ENCODE results near the gene NEDD8.
A peak's percentile ranks its signal among the peaks of the same experiment; 100 is the strongest.

NEDD8 gene

GRCh38 chr14:24179961-24180796 is 52.0 kb downstream of the NEDD8 start:
- TF ChIP-seq CREB1 (IDR thresholded peaks at IDR 0.05; ENCODE audit: low read depth) (peak; percentile 66; the same call in 1 of the 2 replicates), EGR1 (IDR thresholded peaks at IDR 0.05) (no peak), MAX (IDR thresholded peaks at IDR 0.05) (no peak), EP300 (IDR thresholded peaks at IDR 0.05; ENCODE audit: borderline replicate concordance) (no peak)

GRCh38 chr14:24179294-24179960 is 52.7 kb downstream of the NEDD8 start:
- TF ChIP-seq YY1 (IDR thresholded peaks at IDR 0.05; ENCODE audit: low read depth) (no peak), CEBPB (IDR thresholded peaks at IDR 0.05) (no peak), RAD21 (IDR thresholded peaks at IDR 0.05; ENCODE audit: low read depth) (no peak), TEAD4 (IDR thresholded peaks at IDR 0.05) (no peak), NFIC (IDR thresholded peaks at IDR 0.05) (no peak), REST (IDR thresholded peaks at IDR 0.05; ENCODE audit: low read depth) (no peak), ZBTB7A (IDR thresholded peaks at IDR 0.05; ENCODE audit: low read depth) (no peak), MAX (IDR thresholded peaks at IDR 0.05) (no peak), FOXM1 (IDR thresholded peaks at IDR 0.05; ENCODE audit: borderline replicate concordance, low read depth) (no peak), EP300 (IDR thresholded peaks at IDR 0.05; ENCODE audit: borderline replicate concordance) (no peak), TAF1 (IDR thresholded peaks at IDR 0.05; ENCODE audit: low read depth) (no peak), CREB1 (IDR thresholded peaks at IDR 0.05; ENCODE audit: low read depth) (no peak), TCF12 (IDR thresholded peaks at IDR 0.05; ENCODE audit: low read depth) (no peak), EGR1 (IDR thresholded peaks at IDR 0.05) (no peak), USF1 (IDR thresholded peaks at IDR 0.05) (no peak)

- TF ChIP-seq NFIC (IDR thresholded peaks at IDR 0.05): no peak
- no peak for TF ChIP-seq RAD21 (IDR thresholded peaks at IDR 0.05; ENCODE audit: low read depth)
- no peak for TF ChIP-seq TCF12 (IDR thresholded peaks at IDR 0.05; ENCODE audit: low read depth)
- no peak for TF ChIP-seq CREB1 (IDR thresholded peaks at IDR 0.05; ENCODE audit: low read depth)
- TF ChIP-seq TEAD4 (IDR thresholded peaks at IDR 0.05): no peak
- TF ChIP-seq EGR1 (IDR thresholded peaks at IDR 0.05): no peak
- TF ChIP-seq ZBTB7A (IDR thresholded peaks at IDR 0.05; ENCODE audit: low read depth): no peak
- no peak for TF ChIP-seq EP300 (IDR thresholded peaks at IDR 0.05; ENCODE audit: borderline replicate concordance)
- TF ChIP-seq REST (IDR thresholded peaks at IDR 0.05; ENCODE audit: low read depth): no peak
- TF ChIP-seq TAF1 (IDR thresholded peaks at IDR 0.05; ENCODE audit: low read depth): no peak
- no peak for TF ChIP-seq MAX (IDR thresholded peaks at IDR 0.05)
- no peak for TF ChIP-seq YY1 (IDR thresholded peaks at IDR 0.05; ENCODE audit: low read depth)
- no peak for TF ChIP-seq USF1 (IDR thresholded peaks at IDR 0.05)
- no peak for TF ChIP-seq FOXM1 (IDR thresholded peaks at IDR 0.05; ENCODE audit: borderline replicate concordance, low read depth)
- no peak for TF ChIP-seq CEBPB (IDR thresholded peaks at IDR 0.05)
Observed at GRCh38 chr14:24178399-24179178, 53.6 kb downstream of the NEDD8 start.

GRCh38 chr14:24177891-24178290 is 54.3 kb downstream of the NEDD8 start:
- TF ChIP-seq TAF1 (IDR thresholded peaks at IDR 0.05; ENCODE audit: low read depth) (no peak), TEAD4 (IDR thresholded peaks at IDR 0.05) (no peak), FOXM1 (IDR thresholded peaks at IDR 0.05; ENCODE audit: borderline replicate concordance, low read depth) (no peak), TCF12 (IDR thresholded peaks at IDR 0.05; ENCODE audit: low read depth) (no peak)

All from Ishikawa (cell line).